Peyer's patch (tissue), 4 donors: ENCODE results near the gene NOC4L. TPM values are rescaled to one million over a fixed set of nuclear protein-coding genes. Genes with fewer than 3 reads are reported as not detected.

Source experiments
- DNase-seq, 3 donors: peaks; one replicate each; pipeline ENCODE4 v3.0.0-alpha.2; 2017 to 2019
- H3K27ac ChIP-seq, 4 donors: fragments of 200-600 bp; sonication (generic); one replicate each; pipeline ENCODE4 v1.5.1; 2016 to 2019
- H3K27me3 ChIP-seq, 2 donors: fragments of 200-600 bp; sonication (generic); one replicate each; pipeline ENCODE4 v1.5.1; 2019
- H3K36me3 ChIP-seq, 3 donors: fragments of 200-600 bp; sonication (generic); one replicate each; pipeline ENCODE4 v1.5.1; 2016 to 2019
- H3K4me1 ChIP-seq, 4 donors: fragments of 200-600 bp; sonication (generic); one replicate each; pipeline ENCODE4 v1.5.1; 2016 to 2019
- H3K4me3 ChIP-seq, 4 donors: fragments of 200-600 bp; sonication (generic); 1 replicate in 3 of 4; 2 replicates in 1 of 4; pipeline ENCODE4 v1.5.1; 2016 to 2019; ENCODE audit warnings: mild to moderate bottlenecking in 1 of 4
- H3K9me3 ChIP-seq, 4 donors: fragments of 200-600 bp; sonication (generic); one replicate each; pipeline ENCODE4 v1.5.1; 2016 to 2019; ENCODE audit warnings: mild to moderate bottlenecking in 1 of 4
- CTCF ChIP-seq, 6 experiments: fragments of 450-650 bp in 4 of 6; fragments of 200-600 bp in 2 of 6; sonication (generic) in 1 of 6; IDR thresholded peaks; one replicate each; pipeline ENCODE4 v1.5.1; 2017 to 2019; ENCODE audit warnings: antibody characterized with exemption in 6 of 6, mild to moderate bottlenecking in 3 of 6, moderate library complexity in 1 of 6
- POLR2A ChIP-seq, 2 donors: fragments of 450-650 bp; IDR thresholded peaks; one replicate each; pipeline ENCODE4 v1.5.1; 2017; ENCODE audit warnings: antibody characterized with exemption in 2 of 2, mild to moderate bottlenecking in 2 of 2, moderate library complexity in 2 of 2
- total RNA-seq, 4 donors: library from RNA; depleted of rRNA; stranded (reverse); fragments of >200 nt; gene quantifications; one replicate each; pipeline ENCODE4 v1.1.0, GENCODE V29; 2016

Gene NOC4L
- total RNA-seq, 4 donors from 2014 or later = 8.9 to 47.0 (median 12.2) TPM

GRCh38 chr12:132139912-132140311 lies 4.3 kb upstream of the NOC4L start:
- TF ChIP-seq CTCF (IDR thresholded peaks at IDR 0.05) = no peak
- TF ChIP-seq POLR2A (IDR thresholded peaks at IDR 0.05) = no peak
- H3K36me3 ChIP-seq = peaks cover 0 to 40% (median 0%) of the 10 kb centered on the region in 3 donors

DNA sequence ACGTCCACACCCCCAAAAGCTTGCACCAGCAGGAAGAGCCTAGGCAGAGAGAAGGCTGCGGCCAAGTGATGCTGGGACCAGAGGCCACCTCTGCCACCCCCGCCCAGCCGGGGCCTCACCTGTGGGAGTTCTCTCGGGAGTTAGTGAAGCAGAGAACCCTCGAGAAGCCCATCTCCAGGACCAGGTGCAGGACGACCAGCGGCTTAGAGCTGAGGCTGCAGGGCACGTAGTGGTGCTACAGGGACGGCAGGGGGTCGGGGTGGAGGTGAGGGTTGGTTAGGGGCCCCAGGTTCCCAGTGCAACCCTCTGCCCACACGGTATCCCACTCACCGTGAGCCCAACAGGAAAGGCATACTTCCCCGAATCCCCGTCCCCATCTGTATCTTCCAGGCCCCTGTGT lies 3.8 kb upstream of the NOC4L start:
- DNase-seq = peak in 2 of 3 donors; percentile 31 to 33
- no peak for TF ChIP-seq CTCF (IDR thresholded peaks at IDR 0.05)
- no peak for TF ChIP-seq POLR2A (IDR thresholded peaks at IDR 0.05)
- H3K4me3 ChIP-seq = no peak overlapping the region

More at GRCh38 chr12:132139912-132140311, 4.3 kb upstream of the NOC4L start:
- H3K27ac ChIP-seq = no peak overlapping the region
- DNase-seq = no peak
- H3K27me3 ChIP-seq = no peaks in the 10 kb centered on the region
- H3K9me3 ChIP-seq = no peaks in the 10 kb centered on the region
- H3K4me1 ChIP-seq = peaks cover 0 to 15% (median 11%) of the 10 kb centered on the region in 4 donors
- no peak overlapping the region for H3K4me3 ChIP-seq

DNA sequence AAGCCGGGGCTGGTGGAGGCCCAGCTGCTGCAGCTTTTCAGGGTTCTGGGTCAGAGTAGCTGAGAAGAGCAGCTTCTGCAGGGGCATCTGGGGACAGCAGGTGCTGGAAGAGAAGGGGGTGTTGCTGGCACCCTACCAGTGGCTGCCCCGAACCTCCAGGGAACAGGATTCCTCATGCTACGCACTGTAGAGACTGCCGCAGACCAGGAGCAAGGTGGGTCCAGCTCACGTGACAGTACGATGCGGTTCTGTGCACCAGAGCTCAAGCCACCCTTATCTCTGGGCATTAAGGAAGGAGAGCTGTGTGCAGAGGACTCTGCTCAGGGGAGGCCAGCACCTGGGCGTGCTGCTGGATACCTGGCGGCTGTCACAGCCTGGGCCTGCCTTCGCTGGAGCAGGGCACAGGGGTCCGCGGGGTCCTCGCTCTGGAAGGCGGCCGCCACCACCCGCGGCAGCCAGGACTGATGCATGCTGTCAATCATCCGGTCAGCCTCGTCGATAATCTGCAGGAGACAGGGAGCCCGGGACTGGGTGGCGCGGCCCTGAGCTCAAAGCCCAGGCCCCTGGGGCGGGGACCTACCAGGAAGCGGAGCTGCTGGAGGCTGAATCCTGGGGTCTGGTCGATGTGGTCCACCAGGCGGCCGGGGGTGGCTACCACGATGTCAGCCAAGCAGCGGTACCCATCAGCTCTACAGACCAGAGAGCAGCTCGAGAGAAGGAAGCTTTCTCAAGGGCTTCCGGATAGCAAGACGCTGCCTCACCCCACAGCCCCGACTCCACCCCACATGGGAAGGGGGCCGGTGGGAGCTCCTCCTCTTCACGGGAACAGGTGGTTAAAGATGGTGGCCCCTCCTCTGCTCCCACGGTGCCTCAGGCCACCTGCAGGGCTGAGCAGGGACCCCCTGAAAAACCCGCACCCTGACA lies 3.1 kb upstream of the NOC4L start:
- no peak for TF ChIP-seq CTCF (IDR thresholded peaks at IDR 0.05)
- no peak for TF ChIP-seq POLR2A (IDR thresholded peaks at IDR 0.05)

More for the DNA sequence above, 3.8 kb upstream of the NOC4L start:
- no peaks in the 10 kb centered on the region for H3K27me3 ChIP-seq
- peaks cover 0 to 40% (median 0%) of the 10 kb centered on the region in 3 donors for H3K36me3 ChIP-seq
- no peak overlapping the region for H3K27ac ChIP-seq
- peaks cover 5 to 21% (median 16%) of the 10 kb centered on the region in 4 donors for H3K4me1 ChIP-seq
- no peaks in the 10 kb centered on the region for H3K9me3 ChIP-seq

DNA sequence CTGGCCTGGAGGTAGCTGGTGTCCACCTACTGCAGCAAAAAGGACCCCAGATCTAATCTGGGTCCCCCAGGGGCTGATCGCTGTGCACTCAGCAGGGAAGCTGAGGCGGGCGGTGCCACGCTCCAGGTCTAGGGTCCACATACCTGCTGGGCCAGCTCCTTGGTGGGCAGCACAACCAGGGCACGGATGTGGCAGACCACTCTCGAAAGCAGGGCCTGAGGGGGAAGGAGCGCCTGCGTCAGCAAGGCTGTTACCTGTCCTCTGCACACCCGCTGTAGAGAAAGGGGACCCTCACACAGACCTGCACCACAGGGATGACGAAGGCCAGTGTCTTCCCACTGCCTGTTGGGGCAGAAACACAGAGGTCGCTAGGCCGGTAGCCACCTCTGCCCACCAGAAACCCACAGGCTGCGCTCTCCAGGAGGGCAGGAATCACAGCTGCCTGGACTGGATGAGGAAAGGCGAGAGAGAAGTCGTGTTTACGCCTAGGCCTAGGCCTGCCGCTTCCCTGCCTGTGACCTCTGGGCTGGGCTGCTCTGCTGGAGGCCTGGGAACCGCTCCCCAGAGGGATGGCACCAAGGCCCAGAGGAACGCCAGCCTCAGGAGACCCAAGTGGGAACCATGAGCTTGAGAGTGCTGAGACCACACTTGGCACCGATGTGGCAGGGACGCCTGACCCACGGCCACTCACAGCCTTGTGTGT lies 2.1 kb upstream of the NOC4L start:
- Histone ChIP-seq H3K4me1 (peaks cover 5 to 26% (median 17%) of the 10 kb centered on the region in 4 donors), H3K4me3 (no peak overlapping the region), H3K27ac (no peak overlapping the region), H3K36me3 (peaks cover 0 to 40% (median 0%) of the 10 kb centered on the region in 3 donors), H3K9me3 (no peaks in the 10 kb centered on the region), H3K27me3 (no peaks in the 10 kb centered on the region)
- TF ChIP-seq POLR2A (IDR thresholded peaks at IDR 0.05) (no peak), CTCF (IDR thresholded peaks at IDR 0.05) (no peak)
- DNase-seq = peak in 1 of 3 donors; percentile 40

More for the DNA sequence above, 3.1 kb upstream of the NOC4L start:
- Histone ChIP-seq H3K4me1 (peaks cover 5 to 26% (median 17%) of the 10 kb centered on the region in 4 donors), H3K36me3 (peaks cover 0 to 40% (median 0%) of the 10 kb centered on the region in 3 donors), H3K9me3 (no peaks in the 10 kb centered on the region), H3K27me3 (no peaks in the 10 kb centered on the region), H3K4me3 (no peak overlapping the region), H3K27ac (no peak overlapping the region)
- DNase-seq = peak in 2 of 3 donors; percentile 43 to 44

- no peak overlapping the region for H3K27ac ChIP-seq
- no peaks in the 10 kb centered on the region for H3K27me3 ChIP-seq
- H3K9me3 ChIP-seq = no peaks in the 10 kb centered on the region
- H3K4me3 ChIP-seq = peak overlapping the region; percentile 64 to 100 (median 99)
- DNase-seq = peak in 1 of 3 donors; percentile 39
- no peak for TF ChIP-seq CTCF (IDR thresholded peaks at IDR 0.05)
- H3K4me1 ChIP-seq = peaks cover 5 to 26% (median 17%) of the 10 kb centered on the region in 4 donors
- peaks cover 0 to 41% (median 0%) of the 10 kb centered on the region in 3 donors for H3K36me3 ChIP-seq
Measured at GRCh38 chr12:132142679-132143335, 1.4 kb upstream of the NOC4L start.
